IPS DF 4.7 (cell line): ENCODE measurements around the gene CIDEA.

Experiments
- DNase-seq: peaks from one replicate; pipeline ENCODE4 v3.0.0-alpha.2; 2013; ENCODE audit warnings: low spot score; ENCODE audit errors: extremely low read depth

Gene CIDEA

GRCh38 chr18:12271376-12272235 is 17.4 kb downstream of the CIDEA start:
- no peak for DNase-seq

- DNase-seq: no peak
These were observed 20.6 kb downstream of the CIDEA start for GRCh38 chr18:12274793-12275192.

DNA sequence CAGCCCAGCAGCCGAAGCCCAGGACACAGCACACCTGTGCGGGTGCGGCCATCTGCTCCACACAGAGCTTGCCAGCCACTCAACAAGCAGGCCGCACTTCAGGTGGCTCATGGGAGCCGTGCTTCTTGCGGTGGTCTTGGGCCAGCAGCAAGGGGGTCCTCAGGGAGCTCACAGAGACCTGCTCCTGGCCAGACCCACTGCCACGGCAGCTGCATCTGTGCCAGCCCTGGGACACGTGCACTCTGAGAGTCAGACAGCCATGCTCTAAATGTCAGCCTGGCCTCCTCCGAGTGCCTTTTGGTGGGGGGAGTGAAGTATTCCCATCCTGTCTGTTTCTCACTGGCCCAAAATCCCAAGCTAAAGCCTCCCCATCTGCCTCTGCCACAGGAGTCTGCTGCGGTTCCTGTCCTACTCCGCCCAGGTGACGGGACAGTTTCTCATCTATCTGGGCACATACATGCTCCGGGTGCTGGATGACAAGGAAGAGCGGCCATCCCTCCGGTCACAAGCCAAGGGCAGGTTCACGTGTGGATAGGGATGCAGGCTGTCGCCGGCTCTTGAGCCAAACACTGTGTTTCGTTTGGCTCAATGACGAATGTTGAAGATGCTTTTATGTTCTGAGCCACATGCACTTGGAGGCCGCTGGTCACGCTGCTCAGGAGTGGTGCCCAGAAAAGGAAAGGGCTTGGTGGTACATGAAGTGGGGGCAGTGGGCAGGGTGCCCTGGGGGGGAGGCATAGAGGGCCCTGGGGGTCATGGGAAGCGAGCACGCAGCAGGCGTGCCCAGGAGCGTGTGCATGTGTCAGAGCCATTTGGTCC is 22.8 kb downstream of the CIDEA start:
- no peak for DNase-seq

DNA sequence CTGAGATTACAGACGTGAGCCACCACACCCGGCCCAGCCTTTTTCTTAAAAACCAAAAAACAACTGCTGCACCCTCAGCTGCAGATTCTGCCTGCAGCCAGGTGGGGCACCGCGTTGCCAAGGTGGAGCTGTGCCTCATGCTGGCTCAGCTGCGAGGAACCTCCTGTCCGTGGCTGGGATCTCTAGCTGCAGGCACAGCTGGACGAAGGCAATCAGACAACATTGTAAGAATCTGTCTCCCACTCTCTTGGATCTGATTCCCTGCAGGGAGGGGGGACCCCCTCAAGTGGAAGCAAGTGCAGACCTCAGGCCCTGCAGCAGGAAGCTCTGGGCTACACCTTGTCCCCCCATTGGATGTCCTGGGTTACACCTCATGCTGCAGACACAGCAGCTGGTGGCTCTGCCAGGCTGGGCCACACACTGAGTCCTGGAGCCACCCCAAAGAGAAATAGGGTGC is 24.1 kb downstream of the CIDEA start:
- no peak for DNase-seq

DNA sequence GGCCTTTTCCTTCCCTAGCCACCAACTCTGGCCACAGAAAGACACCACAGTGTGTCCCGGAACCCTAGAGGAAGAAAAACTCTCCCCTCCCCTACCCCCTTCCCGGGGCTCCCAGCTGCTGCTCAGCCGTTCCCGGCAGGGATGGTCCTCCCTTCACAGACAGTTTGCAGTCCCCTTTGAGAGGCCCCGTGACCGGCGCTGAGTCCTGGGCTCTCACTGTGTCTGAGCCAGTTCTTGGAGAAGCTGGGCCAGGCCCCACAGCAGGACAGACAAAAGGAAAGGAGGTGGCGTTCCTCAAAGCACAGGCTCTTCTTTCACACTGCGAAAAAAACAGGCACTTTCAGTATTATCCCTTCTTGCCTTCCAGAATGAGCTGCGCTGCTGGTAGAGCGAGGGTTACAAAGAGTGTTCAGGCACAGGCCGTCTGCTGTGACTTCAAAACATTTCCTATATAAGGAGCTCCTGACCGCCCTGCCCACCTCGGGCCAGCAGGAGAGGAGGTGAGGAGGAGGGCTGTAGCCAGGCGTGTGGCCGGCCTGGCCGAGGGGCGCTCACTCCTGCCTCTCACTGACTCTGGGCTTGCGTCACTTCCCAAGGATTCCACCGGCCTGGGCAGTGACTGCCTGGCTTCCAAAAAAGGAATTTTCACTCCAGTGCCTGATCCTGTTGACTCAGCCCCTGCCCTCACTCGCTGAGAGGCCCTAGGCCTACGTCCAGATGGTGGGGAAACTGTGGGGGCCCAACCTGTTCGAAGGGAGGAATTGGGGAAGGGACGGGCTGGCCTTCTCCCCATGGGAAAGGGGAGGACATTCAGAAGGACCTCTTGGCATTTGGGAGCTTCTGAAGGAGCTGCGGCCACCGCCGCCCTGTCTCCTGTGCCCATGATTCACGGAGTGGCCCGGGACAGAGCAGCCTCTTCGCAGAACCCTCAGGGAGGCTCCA is 24.9 kb downstream of the CIDEA start:
- DNase-seq: no peak

DNA sequence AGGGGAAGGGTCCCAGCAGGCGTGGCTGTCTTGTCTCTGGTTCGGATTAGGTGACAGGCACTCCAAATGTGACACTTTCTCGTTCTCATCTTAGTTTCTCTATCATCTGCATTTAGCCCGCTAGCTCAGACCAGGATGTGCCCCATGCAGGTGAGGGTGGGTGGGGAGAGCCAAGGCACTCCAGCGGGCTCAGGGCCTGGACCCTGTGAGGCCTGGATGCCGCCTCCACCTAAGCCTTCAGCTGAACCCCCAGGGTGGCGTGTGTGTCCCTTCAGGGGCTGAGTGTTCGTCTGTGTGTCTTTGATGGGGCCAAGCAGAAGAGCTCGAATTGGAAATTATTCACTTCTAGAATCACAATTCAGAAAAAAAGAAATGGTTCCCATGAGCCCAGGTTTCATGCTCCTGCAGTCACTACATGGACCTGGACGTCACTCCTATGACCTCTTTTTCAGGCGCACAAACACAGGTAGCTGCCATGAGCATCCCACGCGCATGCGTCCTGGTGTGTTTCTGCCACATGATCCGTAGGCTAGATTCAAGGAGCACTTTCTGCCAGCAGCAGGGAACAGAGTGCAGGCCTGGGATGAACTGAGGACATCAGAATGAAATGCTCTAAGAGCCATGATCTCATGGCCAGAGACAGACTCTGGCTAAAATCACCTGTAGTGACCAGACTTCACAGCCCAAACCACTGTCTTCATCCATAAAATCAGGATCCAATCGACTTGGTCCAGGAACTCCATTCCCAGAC is 25.8 kb downstream of the CIDEA start:
- DNase-seq: no peak

DNA sequence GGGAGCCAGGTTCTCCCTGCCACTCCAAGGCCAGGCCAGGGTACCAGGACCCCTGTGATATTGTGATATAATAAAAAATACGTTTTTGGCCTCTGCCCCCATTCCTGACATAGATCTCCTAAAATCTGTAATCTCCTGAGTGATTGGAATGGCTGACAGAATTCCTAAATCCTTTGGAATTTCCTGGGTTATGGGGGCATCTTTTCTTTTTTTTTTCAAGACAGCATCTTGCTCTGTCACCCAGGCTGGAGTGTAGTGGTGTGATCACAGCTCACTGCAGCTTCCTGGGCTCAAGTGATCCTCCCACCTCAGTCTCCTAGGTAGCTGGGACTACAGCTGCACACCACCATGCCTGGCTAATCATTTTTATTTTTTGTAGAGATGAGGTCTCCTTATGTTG is 27.7 kb downstream of the CIDEA start:
- DNase-seq: no peak

- DNase-seq: no peak
These were observed 28.4 kb downstream of the CIDEA start for GRCh38 chr18:12282442-12283039.

- no peak for DNase-seq
These were observed 29.1 kb downstream of the CIDEA start for GRCh38 chr18:12283256-12283655.

DNA sequence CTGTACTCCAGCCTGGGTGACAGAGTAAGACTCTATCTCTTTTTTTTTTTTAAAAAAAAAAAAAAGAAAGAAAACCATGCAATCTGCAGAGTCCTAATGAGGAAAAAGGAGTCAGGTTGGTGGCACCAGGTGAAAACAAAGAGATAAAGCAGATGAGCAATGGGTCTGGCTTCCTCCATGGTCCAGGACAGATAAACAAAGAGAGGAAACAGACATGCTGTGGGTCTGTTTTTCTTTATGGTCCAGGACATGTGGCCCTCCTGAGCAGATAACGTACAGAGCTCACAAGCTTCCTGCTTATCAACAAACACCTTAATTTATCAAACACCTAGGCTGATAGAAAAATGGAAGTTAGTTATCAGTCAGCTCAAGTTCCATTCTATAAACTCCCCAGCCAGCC is 29.5 kb downstream of the CIDEA start:
- no peak for DNase-seq

DNA sequence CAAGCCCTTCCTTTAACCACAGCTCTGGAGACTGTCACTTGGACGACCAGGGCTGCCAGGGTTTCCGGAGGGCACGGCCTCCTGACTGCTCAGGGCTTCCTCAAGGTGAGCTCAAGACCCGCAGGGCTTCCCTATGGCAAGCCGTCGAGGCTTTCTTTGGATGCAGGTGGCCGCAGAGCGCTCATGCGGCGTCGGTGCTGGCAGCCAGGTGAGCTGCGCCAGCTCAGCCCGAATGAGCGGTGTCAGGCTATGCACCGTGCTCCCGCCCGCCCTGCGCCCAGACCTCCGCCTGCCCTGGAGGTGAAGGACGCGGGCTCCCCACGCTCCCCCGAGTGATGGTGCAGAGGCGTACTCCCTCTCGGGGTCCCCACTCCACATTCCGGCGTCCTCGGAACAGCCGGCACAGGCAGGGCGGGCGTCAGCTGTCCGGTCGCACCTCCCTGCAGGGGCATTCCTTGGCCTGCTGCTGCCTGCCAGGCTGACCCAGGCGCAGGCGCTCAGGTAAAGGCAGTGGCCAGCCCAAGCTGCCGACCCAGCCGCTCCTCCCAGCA is 33.0 kb downstream of the CIDEA start:
- DNase-seq: no peak

- DNase-seq: no peak
These were observed 33.7 kb downstream of the CIDEA start for GRCh38 chr18:12287684-12288402.

- DNase-seq: no peak
These were observed 34.2 kb downstream of the CIDEA start for GRCh38 chr18:12288403-12288755.

DNA sequence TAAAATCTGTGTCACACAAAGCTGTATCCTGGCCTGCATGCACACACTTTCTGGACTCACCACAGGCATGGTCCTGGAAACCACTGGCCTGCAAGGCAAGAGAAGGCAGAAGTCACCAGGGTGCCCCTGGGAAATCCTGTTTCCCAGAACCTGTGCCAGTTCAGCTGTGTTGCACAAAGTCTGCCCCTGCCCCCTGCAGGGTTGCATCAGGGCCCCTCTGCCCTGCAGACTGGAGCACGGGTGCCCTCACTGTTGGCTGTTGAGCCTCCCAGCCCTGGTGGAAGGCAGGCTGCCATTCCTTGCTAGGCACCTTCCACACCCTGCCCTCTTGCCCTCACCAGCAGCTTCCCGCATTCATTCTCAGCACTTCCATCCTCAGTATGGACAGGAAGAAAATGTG is 35.9 kb downstream of the CIDEA start:
- no peak for DNase-seq

GRCh38 chr18:12291161-12291560 is 37.0 kb downstream of the CIDEA start:
- DNase-seq: no peak

DNA sequence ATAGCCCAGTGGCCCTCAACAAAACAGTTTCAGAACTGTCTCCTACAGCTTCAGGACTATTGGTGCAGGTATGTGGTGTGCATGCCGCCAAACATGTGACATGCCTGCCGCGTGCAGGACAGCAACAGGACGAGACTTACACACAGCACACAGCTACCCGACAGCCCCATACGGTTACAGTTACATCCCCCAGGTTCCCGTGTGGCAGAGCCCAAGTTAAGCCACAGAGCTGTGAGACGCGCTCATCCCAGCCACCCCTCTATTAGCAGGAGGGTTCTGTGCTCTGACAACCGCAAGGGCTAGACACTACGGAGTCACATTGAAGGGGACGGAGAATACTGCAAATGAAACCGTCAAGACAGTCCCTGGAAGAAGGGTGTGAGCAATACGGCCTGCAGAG is 37.5 kb downstream of the CIDEA start:
- DNase-seq: no peak

GRCh38 chr18:12293831-12294230 is 39.7 kb downstream of the CIDEA start:
- DNase-seq: no peak

DNA sequence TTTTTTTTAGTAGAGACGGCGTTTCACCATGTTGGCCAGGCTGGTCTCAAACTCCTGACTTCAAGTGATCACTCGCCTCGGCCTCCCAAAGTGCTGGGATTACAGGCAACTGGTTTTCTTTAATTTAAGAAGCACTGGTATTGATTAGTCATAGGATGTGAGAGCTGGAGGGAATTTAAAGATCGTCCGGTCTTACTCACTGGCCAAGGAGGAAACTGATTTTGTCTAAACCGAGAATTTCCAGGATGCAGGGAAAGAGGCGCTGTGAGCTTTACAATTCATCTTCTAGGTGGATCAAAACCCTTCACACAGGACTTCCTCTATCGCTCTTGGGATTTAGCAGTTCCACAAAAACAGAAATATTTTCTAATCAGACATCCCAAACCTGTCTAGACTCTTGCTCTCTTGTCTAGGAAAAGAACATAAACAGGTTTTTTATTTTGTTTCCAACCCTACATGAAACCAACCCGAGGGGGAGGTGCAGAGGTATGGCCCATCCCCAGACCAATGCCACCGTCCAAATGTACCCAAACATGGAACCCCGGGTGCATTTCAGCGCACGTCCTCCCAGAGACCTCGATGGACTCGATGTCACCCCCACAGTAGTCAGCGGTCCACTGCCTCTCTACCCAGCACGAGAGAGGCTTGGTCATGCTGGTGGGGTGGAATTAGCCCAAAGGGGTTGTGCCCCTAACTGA is 41.4 kb downstream of the CIDEA start:
- no peak for DNase-seq

DNA sequence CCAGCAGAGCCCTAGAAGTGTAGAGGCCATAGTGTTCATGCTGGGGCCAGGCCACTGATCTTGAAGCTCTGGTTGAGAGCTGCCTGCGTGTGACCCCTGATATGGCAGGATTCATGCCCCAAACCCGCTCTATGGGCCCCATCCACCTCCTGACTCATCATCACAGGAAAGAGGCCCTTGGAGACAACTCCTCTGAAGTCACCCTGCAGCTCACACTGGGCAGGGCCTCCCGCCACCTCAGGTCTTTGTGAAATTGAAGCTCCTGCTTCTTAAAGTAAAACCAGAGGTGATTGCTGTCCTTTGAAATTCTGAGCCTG is 41.9 kb downstream of the CIDEA start:
- DNase-seq: no peak
